ENCODE measurements around the gene CTRL. TPM values are rescaled to one million over a fixed set of nuclear protein-coding genes. Genes with fewer than 3 reads are reported as not detected.

The CTRL gene
- total RNA-seq, 1 experiment from 2014 or later, result 2.0 TPM

DNA sequence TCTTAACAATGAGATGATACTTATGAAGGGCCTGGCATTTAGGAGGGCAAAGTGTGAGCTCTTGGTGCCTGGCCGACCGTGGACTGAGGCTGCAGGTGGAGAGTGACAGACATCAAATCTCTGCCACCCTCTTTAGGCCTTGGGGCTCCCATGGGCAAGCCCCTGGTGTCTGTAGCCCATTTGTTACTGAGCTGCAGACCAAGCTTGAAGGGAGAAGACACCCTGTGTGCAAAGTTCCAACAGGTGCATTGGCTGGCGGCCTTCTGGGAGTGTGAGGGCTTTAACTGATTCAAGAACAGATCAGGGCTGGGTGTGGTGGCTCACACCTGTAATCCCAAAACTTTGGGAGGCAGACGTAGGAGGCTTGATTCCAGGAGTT is 789 bp upstream of the CTRL start:
- ATAC-seq (no peak), DNase-seq (ENCODE audit: low read depth, low spot score) (no peak)
- intact Hi-C loops (cut with micrococcal nuclease; ENCODE audit: unreplicated experiment), result no loop called here
- 0 out of 2 replicates have a peak, but pooled peaks cover 4% of the 10 kb centered on the region for H3K4me1 ChIP-seq (ENCODE audit: control insufficient read depth, insufficient read depth, low read length)
- in situ Hi-C loops (cut with HindIII; ENCODE audit: low pct_unique_long_range_greater_than_20kb, low sequenced_read_pairs), result no loop called here
- no peak overlapping the region for H3K27ac ChIP-seq (ENCODE audit: low read length)
- H3K4me3 ChIP-seq (ENCODE audit: low read depth in 2 of 2, low read length in 2 of 2), result no peak overlapping the region
- peaks cover 2% of the 10 kb centered on the region; the same call in 1 of the 2 replicates for H3K36me3 ChIP-seq (ENCODE audit: control insufficient read depth, insufficient read depth, low read length)
- ChIA-PET CTCF (no interaction called here), POLR2A (no interaction called here)
- H3K27me3 ChIP-seq (ENCODE audit: control insufficient read depth, insufficient read depth, low read length), result no peaks in the 10 kb centered on the region
- H3K9me3 ChIP-seq (ENCODE audit: control insufficient read depth, insufficient read depth, low read depth, low read length), result no peaks in the 10 kb centered on the region
- no TSS peak for BruUV-seq (replicated peaks)
- TF ChIP-seq, protein P1, sequence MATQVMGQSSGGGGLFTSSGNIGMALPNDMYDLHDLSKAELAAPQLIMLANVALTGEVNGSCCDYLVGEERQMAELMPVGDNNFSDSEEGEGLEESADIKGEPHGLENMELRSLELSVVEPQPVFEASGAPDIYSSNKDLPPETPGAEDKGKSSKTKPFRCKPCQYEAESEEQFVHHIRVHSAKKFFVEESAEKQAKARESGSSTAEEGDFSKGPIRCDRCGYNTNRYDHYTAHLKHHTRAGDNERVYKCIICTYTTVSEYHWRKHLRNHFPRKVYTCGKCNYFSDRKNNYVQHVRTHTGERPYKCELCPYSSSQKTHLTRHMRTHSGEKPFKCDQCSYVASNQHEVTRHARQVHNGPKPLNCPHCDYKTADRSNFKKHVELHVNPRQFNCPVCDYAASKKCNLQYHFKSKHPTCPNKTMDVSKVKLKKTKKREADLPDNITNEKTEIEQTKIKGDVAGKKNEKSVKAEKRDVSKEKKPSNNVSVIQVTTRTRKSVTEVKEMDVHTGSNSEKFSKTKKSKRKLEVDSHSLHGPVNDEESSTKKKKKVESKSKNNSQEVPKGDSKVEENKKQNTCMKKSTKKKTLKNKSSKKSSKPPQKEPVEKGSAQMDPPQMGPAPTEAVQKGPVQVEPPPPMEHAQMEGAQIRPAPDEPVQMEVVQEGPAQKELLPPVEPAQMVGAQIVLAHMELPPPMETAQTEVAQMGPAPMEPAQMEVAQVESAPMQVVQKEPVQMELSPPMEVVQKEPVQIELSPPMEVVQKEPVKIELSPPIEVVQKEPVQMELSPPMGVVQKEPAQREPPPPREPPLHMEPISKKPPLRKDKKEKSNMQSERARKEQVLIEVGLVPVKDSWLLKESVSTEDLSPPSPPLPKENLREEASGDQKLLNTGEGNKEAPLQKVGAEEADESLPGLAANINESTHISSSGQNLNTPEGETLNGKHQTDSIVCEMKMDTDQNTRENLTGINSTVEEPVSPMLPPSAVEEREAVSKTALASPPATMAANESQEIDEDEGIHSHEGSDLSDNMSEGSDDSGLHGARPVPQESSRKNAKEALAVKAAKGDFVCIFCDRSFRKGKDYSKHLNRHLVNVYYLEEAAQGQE (IDR thresholded peaks at IDR 0.05; ENCODE audit: insufficient read depth in 1 of 2, low read depth in 2 of 2, low read length in 1 of 2), result no peak

DNA sequence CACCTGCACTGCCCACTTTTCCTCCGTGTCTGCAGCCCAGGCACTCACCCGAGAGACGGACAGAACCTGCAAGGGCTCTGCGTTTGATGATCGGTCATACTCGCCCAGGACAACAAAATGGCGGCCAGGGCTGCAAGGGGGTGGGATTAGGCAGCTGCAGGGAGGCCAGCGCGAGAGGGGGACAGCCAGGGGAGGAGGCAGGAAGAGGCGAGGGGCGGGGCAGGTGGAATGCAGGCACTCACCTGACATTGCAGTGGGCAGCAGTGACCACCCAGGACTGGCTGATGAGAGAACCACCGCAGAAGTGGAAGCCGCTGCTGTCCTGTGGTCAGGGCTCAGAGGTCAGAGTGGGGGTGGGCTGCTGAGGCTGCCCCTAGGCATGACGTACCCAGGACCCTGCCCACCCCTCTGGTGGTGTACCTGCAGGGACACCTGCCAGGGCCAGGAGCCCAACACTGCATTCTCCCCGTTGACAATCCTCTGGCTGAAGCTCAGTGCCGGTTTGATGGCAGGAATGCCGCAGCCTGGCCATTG is 917 bp downstream of the CTRL start:
- no peak for ATAC-seq
- no TSS peak for BruUV-seq (replicated peaks)
- Histone ChIP-seq H3K27me3 (ENCODE audit: control insufficient read depth, insufficient read depth, low read length) (no peaks in the 10 kb centered on the region), H3K9me3 (ENCODE audit: control insufficient read depth, insufficient read depth, low read depth, low read length) (no peaks in the 10 kb centered on the region), H3K36me3 (ENCODE audit: control insufficient read depth, insufficient read depth, low read length) (no peaks in the 10 kb centered on the region), H3K4me1 (ENCODE audit: control insufficient read depth, insufficient read depth, low read length) (no peaks in the 10 kb centered on the region), H3K27ac (ENCODE audit: low read length) (no peak overlapping the region), H3K4me3 (ENCODE audit: low read depth in 2 of 2, low read length in 2 of 2) (no peak overlapping the region)
- ChIA-PET CTCF (no interaction called here), POLR2A (no interaction called here)
- no peak for DNase-seq (ENCODE audit: low read depth, low spot score)
- TF ChIP-seq, protein P2, sequence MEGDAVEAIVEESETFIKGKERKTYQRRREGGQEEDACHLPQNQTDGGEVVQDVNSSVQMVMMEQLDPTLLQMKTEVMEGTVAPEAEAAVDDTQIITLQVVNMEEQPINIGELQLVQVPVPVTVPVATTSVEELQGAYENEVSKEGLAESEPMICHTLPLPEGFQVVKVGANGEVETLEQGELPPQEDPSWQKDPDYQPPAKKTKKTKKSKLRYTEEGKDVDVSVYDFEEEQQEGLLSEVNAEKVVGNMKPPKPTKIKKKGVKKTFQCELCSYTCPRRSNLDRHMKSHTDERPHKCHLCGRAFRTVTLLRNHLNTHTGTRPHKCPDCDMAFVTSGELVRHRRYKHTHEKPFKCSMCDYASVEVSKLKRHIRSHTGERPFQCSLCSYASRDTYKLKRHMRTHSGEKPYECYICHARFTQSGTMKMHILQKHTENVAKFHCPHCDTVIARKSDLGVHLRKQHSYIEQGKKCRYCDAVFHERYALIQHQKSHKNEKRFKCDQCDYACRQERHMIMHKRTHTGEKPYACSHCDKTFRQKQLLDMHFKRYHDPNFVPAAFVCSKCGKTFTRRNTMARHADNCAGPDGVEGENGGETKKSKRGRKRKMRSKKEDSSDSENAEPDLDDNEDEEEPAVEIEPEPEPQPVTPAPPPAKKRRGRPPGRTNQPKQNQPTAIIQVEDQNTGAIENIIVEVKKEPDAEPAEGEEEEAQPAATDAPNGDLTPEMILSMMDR (IDR thresholded peaks at IDR 0.05), result no peak
- TF ChIP-seq POLR2AphosphoS5 (IDR thresholded peaks at IDR 0.05; ENCODE audit: low read depth, low read length) (no peak), TCF7L2 (IDR thresholded peaks at IDR 0.05; ENCODE audit: low read depth, low read length) (no peak), SIN3A (IDR thresholded peaks at IDR 0.05; ENCODE audit: borderline replicate concordance, insufficient read depth, low read depth, low read length) (no peak)
- TF ChIP-seq, protein P1 (IDR thresholded peaks at IDR 0.05; ENCODE audit: insufficient read depth in 1 of 2, low read depth in 2 of 2, low read length in 1 of 2), result no peak
- in situ Hi-C loops (cut with HindIII; ENCODE audit: low pct_unique_long_range_greater_than_20kb, low sequenced_read_pairs) (no loop called here), intact Hi-C loops (cut with micrococcal nuclease; ENCODE audit: unreplicated experiment) (no loop called here)
